ENCODE results near the gene EFCAB3. TPM values are rescaled to one million over a fixed set of nuclear protein-coding genes. Genes with fewer than 3 reads are reported as not detected.

EFCAB3 gene
- total RNA-seq, 1 experiment from 2014 or later: not detected

DNA sequence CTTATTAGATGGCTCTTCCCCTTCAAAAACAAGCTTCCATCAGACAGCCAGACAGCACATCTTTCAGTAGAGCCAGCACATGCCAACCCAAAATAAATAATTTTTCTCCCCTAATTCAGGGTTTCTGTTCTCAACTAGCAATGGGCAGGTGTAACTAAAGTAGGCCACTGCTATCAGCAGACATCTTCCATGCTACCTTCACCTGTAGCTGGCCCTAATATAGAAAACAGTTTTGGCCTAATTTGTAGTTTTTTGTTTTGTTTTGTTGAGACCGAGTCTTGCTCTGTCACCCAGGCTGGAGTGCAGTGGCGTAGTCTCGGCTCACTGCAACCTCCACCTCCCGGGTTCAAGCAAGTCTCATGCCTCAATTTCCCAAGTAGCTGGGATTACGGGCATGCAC, 29.2 kb upstream of the EFCAB3 start:
- no peak overlapping the region for H3K9ac ChIP-seq (ENCODE audit: low read length)
- no peaks in the 10 kb centered on the region for H4K20me1 ChIP-seq (ENCODE audit: insufficient read depth)
- H3K9me3 ChIP-seq (ENCODE audit: control insufficient read depth in 1 of 2, insufficient read depth in 1 of 2, low read depth in 1 of 2, low read length in 2 of 2): no peaks in the 10 kb centered on the region
- H3K36me3 ChIP-seq (ENCODE audit: control insufficient read depth in 1 of 2, insufficient read depth in 2 of 2, low read length in 2 of 2): no peaks in the 10 kb centered on the region
- no peak overlapping the region for H3K4me3 ChIP-seq (replicated peaks in 1 of 2; ENCODE audit: low read depth in 1 of 2, low read length in 2 of 2)
- no peaks in the 10 kb centered on the region for H3K79me2 ChIP-seq (ENCODE audit: insufficient read depth, low read length)
- DNase-seq (ENCODE audit: low read depth, low spot score) (no peak), ATAC-seq (no peak)
- no peak overlapping the region for H3K4me2 ChIP-seq (ENCODE audit: low read length)
- no TSS peak for BruUV-seq (replicated peaks)
- TF ChIP-seq CBX3 (IDR thresholded peaks at IDR 0.05; ENCODE audit: low read depth) (no peak), ZBTB33 (IDR thresholded peaks at IDR 0.05; ENCODE audit: extremely low read depth, insufficient replicate concordance, low read length) (no peak), EZH2phosphoT487 (IDR thresholded peaks at IDR 0.05; ENCODE audit: borderline replicate concordance) (no peak)
- TF ChIP-seq, protein P1, sequence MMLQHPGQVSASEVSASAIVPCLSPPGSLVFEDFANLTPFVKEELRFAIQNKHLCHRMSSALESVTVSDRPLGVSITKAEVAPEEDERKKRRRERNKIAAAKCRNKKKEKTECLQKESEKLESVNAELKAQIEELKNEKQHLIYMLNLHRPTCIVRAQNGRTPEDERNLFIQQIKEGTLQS (IDR thresholded peaks at IDR 0.05): no peak
- H3K27me3 ChIP-seq (ENCODE audit: insufficient read depth, low read length): no peaks in the 10 kb centered on the region
- no peaks in the 10 kb centered on the region for H3K9me2 ChIP-seq (ENCODE audit: insufficient read depth)
- ChIA-PET RAD21 (ENCODE audit: low non-redundant PET in 1 of 2, low total read pairs in 2 of 2, uncharacterized antibody in 2 of 2, unreplicated experiment in 2 of 2) (no interaction called here), CTCF (no interaction called here), POLR2A (no interaction called here)
- no peak overlapping the region for H2AFZ ChIP-seq (ENCODE audit: low read depth, low read length, poor library complexity, severe bottlenecking)
- no peaks in the 10 kb centered on the region for H3K4me1 ChIP-seq (ENCODE audit: control insufficient read depth in 1 of 2, insufficient read depth in 2 of 2, low read length in 2 of 2)
- intact Hi-C loops (cut with micrococcal nuclease): no loop called here
- no peak overlapping the region for H3K27ac ChIP-seq (ENCODE audit: low read depth, low read length)

DNA sequence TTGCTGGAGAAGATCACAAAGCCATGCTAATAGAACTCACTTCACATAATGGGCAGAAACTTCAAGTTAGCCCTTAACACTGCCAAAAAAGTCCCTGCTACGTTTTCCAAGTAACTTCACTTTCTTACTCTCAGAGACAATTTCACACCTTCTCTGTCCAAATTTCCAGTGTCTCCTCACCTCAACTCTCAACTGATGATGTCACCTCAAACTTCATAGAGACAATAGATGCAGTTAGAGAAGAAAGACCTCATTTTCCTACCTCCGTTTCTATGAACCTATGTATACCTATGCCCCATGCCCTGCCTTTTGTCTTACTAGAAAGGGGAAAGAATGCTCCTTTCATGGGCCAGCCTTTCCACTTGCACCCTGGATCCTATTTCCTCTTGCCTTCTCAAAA, 14.2 kb upstream of the EFCAB3 start:
- Histone ChIP-seq H3K4me2 (ENCODE audit: low read length) (no peak overlapping the region), H3K4me1 (ENCODE audit: control insufficient read depth in 1 of 2, insufficient read depth in 2 of 2, low read length in 2 of 2) (no peaks in the 10 kb centered on the region), H3K9me3 (ENCODE audit: control insufficient read depth in 1 of 2, insufficient read depth in 1 of 2, low read depth in 1 of 2, low read length in 2 of 2) (no peaks in the 10 kb centered on the region), H3K27me3 (ENCODE audit: insufficient read depth, low read length) (no peaks in the 10 kb centered on the region), H3K9ac (ENCODE audit: low read length) (no peak overlapping the region), H4K20me1 (ENCODE audit: insufficient read depth) (no peaks in the 10 kb centered on the region), H3K36me3 (ENCODE audit: control insufficient read depth in 1 of 2, insufficient read depth in 2 of 2, low read length in 2 of 2) (no peaks in the 10 kb centered on the region), H3K9me2 (ENCODE audit: insufficient read depth) (no peaks in the 10 kb centered on the region), H3K79me2 (ENCODE audit: insufficient read depth, low read length) (no peaks in the 10 kb centered on the region), H2AFZ (ENCODE audit: low read depth, low read length, poor library complexity, severe bottlenecking) (no peak overlapping the region), H3K4me3 (replicated peaks in 1 of 2; ENCODE audit: low read depth in 1 of 2, low read length in 2 of 2) (no peak overlapping the region), H3K27ac (ENCODE audit: low read depth, low read length) (no peak overlapping the region)
- no peak for DNase-seq (ENCODE audit: low read depth, low spot score)
- ChIA-PET CTCF (interaction anchor here (0.7 kb wide), 1 partner anchor 16 kb away, joined by 3 read pairs; no protein-coding TSS in a partner anchor), POLR2A (no interaction called here), RAD21 (ENCODE audit: low non-redundant PET in 1 of 2, low total read pairs in 2 of 2, uncharacterized antibody in 2 of 2, unreplicated experiment in 2 of 2) (no interaction called here)
- BruUV-seq (replicated peaks): no TSS peak
- intact Hi-C loops (cut with micrococcal nuclease): no loop called here
- ATAC-seq: no peak
- TF ChIP-seq SIN3A (IDR thresholded peaks at IDR 0.05; ENCODE audit: low read depth) (no peak), JUND (IDR thresholded peaks at IDR 0.05) (no peak)
